Mammary epithelial cell (primary cell): ENCODE data around the gene CLDN1.

Experiments used
- EZH2 ChIP-seq: IDR thresholded peaks from 2 replicates; pipeline ENCODE4 v1.6.1; 2012; ENCODE audit warnings: low read length, inconsistent platforms, borderline replicate concordance
- TF ChIP-seq, protein P1 (sequence below), 2 donors: IDR thresholded peaks in 1 of 2; conservative IDR thresholded peaks in 1 of 2; 2 replicates each; pipeline ENCODE4 v1.5.1; 2011 to 2012; ENCODE audit warnings: inconsistent platforms in 2 of 2, low read length in 2 of 2, mild to moderate bottlenecking in 2 of 2, control low read depth in 1 of 2, low read depth in 1 of 2; ENCODE audit not compliant: insufficient read depth in 1 of 2; ENCODE audit errors: extremely low read depth in 1 of 2

DNA sequence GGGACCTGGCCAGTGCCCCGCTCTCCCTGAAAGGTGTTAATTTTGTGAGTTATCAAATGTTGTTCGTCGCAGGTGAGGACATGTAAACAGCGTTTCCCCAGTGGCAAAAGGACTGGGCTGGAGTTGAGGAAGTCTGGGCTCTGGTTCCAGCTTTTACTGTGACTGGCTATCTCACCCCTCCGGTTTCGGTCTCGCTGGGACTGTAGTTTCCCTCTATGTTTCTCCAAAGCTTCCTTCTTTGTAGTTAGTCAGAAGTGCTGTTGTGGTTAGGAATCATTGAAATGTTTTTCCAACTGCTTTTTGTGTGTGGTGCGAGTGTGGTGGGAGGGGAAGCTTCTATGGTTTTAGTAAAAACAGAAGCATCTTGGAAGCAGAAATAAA, 990 bp upstream of the CLDN1 start:
- TF ChIP-seq, protein P1, sequence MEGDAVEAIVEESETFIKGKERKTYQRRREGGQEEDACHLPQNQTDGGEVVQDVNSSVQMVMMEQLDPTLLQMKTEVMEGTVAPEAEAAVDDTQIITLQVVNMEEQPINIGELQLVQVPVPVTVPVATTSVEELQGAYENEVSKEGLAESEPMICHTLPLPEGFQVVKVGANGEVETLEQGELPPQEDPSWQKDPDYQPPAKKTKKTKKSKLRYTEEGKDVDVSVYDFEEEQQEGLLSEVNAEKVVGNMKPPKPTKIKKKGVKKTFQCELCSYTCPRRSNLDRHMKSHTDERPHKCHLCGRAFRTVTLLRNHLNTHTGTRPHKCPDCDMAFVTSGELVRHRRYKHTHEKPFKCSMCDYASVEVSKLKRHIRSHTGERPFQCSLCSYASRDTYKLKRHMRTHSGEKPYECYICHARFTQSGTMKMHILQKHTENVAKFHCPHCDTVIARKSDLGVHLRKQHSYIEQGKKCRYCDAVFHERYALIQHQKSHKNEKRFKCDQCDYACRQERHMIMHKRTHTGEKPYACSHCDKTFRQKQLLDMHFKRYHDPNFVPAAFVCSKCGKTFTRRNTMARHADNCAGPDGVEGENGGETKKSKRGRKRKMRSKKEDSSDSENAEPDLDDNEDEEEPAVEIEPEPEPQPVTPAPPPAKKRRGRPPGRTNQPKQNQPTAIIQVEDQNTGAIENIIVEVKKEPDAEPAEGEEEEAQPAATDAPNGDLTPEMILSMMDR (conservative IDR thresholded peaks at IDR 0.05 in 1 of 2, IDR thresholded peaks at IDR 0.05 in 1 of 2; ENCODE audit: extremely low read depth in 1 of 2, insufficient read depth in 1 of 2, low read depth in 1 of 2, low read length in 2 of 2) = no peak
- TF ChIP-seq EZH2 = no peak
